Keratinocyte (primary cell): Measurements from ENCODE around the gene ALK.

Source experiments
- EZH2 ChIP-seq: IDR thresholded peaks from one replicate; pipeline ENCODE4 v1.6.1; 2012; ENCODE audit warnings: inconsistent platforms, mild to moderate bottlenecking, low read length, moderate library complexity
- TF ChIP-seq, protein P1 (sequence below), 3 experiments: IDR thresholded peaks in 1 of 3; conservative IDR thresholded peaks in 1 of 3; optimal IDR thresholded peaks in 1 of 3; 2 replicates in 2 of 3; 3 replicates in 1 of 3; pipeline versions ENCODE3 to v1.5.1; 2011; ENCODE audit warnings: low read length in 3 of 3, mild to moderate bottlenecking in 3 of 3, moderate library complexity in 2 of 3, control low read depth in 1 of 3, inconsistent platforms in 1 of 3; ENCODE audit not compliant: insufficient read depth in 2 of 3; ENCODE audit errors: extremely low read depth in 1 of 3

DNA sequence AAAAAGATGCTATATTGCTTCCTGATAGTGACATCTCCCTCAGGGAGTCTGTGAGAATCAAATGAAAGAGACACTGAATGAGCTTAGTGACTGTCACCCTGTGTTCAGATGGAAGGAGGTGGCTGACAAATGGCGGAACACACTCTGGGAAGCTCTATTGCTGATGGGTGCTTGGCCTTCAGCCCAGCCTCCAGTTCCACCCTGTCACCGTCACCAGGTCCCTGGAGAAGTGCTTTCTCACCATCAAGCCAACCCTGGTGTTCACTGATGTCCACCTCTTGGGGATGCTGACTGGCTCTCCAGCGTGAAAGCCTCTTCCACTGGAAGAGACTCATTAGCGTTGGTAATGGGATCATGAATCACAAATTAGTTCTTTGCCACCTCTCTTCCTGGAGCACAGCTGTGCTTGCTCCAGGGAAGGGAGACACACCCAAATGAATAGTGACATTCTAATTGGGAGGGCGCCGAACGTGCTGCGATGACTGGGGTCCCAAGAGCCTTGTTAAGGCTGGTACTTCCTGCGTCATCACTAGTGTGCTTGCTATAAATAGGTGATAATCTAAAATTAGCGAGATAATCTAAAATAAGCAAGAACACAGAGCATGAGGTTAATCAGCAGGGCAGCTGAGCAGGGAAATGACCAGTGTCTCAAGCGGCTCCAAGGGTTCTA lies 652.2 kb downstream of the ALK start:
- TF ChIP-seq, protein P1, sequence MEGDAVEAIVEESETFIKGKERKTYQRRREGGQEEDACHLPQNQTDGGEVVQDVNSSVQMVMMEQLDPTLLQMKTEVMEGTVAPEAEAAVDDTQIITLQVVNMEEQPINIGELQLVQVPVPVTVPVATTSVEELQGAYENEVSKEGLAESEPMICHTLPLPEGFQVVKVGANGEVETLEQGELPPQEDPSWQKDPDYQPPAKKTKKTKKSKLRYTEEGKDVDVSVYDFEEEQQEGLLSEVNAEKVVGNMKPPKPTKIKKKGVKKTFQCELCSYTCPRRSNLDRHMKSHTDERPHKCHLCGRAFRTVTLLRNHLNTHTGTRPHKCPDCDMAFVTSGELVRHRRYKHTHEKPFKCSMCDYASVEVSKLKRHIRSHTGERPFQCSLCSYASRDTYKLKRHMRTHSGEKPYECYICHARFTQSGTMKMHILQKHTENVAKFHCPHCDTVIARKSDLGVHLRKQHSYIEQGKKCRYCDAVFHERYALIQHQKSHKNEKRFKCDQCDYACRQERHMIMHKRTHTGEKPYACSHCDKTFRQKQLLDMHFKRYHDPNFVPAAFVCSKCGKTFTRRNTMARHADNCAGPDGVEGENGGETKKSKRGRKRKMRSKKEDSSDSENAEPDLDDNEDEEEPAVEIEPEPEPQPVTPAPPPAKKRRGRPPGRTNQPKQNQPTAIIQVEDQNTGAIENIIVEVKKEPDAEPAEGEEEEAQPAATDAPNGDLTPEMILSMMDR (optimal IDR thresholded peaks at IDR 0.05 in 1 of 3, IDR thresholded peaks at IDR 0.05 in 1 of 3, conservative IDR thresholded peaks at IDR 0.05 in 1 of 3; ENCODE audit: extremely low read depth in 1 of 3, insufficient read depth in 2 of 3, low read length in 3 of 3): no peak
- TF ChIP-seq EZH2: no peak
